Activated naive CD4-positive, alpha-beta T cell treated with anti-CD3 and anti-CD28 coated beads, Interleukin-2, amount 50 U/mL, for 72 hours (primary cell): ENCODE results near the gene DENND1C. TPM values are rescaled to one million over a fixed set of nuclear protein-coding genes. Genes with fewer than 3 reads are reported as not detected.

Experiments used
- ATAC-seq, 2 donors: fragments of 150-1000 bp; cut with Tn5 transposase; 2 replicates each; pipeline ENCODE4 v1.10.0; 2021; ENCODE audit warnings: mild to moderate bottlenecking in 2 of 2, moderate library complexity in 2 of 2
- DNase-seq, 2 donors: peaks; one replicate each; pipeline ENCODE4 v3.0.0; 2021 to 2022; ENCODE audit warnings: low spot score in 2 of 2
- H3K27ac Mint-ChIP-seq, 2 donors: one replicate each; pipeline ENCODE4 v1.8.0; 2022; ENCODE audit warnings: mild to moderate bottlenecking in 2 of 2, mixed read lengths in 2 of 2
- H3K36me3 Mint-ChIP-seq, 2 donors: one replicate each; pipeline ENCODE4 v1.8.0; 2022; ENCODE audit warnings: mixed read lengths in 2 of 2
- H3K9me3 Mint-ChIP-seq, 2 donors: one replicate each; pipeline ENCODE4 v1.8.0; 2022; ENCODE audit warnings: mixed read lengths in 2 of 2
- total RNA-seq, 2 donors: library from RNA; stranded (reverse); gene quantifications; one replicate each; pipeline ENCODE4 v1.2.3, GENCODE V29; 2022

Gene DENND1C
- total RNA-seq, 2 donors from 2014 or later: 70.8 to 84.4 TPM

DNA sequence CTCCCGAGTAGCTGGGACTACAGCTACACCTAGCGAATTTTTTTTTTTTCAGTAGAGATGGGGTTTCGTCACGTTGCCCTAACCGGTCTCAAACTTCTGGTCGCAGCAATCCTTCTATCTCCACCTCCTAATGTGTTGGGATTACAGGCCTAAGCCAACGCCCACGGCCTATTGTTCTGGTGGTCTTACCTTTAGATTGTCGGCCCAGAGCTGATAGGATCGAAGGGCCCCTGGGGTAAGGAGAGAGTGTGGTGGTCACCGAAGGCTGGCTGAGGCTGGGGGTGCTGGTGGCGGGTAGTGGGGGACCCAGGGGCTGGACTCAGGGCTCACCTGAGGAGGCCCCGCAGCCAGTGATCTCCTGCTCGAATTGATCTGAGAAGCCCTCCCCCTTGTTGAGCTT, 10.5 kb downstream of the DENND1C start:
- DNase-seq (no peak), ATAC-seq (no peak)
- peaks cover 0 to 8% of the 10 kb centered on the region in 2 donors for H3K36me3 Mint-ChIP-seq
- H3K9me3 Mint-ChIP-seq: no peaks in the 10 kb centered on the region
- H3K27ac Mint-ChIP-seq: no peak overlapping the region

DNA sequence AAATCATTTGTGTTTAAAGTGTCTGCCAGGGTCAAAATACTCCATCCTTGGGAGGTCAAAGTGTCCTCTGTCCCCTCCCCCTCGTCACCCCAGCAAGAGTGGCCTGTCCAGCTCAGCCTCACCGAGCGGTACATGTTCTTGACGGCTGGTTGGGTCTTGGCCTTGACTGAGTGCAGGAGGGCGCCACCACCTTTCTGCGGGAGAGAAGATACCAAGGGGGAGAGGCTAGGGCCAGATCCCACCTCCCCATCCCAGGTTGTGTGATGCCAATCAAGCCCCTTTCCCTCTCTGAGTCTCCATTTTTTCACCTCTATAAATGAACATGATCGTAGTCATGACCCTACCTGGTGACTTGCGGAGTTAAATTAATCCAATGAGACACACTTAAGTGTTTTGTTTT, 11.4 kb downstream of the DENND1C start:
- no peak for DNase-seq
- H3K36me3 Mint-ChIP-seq: peaks cover 0 to 6% of the 10 kb centered on the region in 2 donors
- peak overlapping the region in 1 of 2 donors; percentile 14 for H3K27ac Mint-ChIP-seq
- ATAC-seq: no peak
- H3K9me3 Mint-ChIP-seq: no peaks in the 10 kb centered on the region

GRCh38 chr19:6467384-6467783, 14.2 kb downstream of the DENND1C start:
- peak overlapping the region in 1 of 2 donors; percentile 55 for H3K27ac Mint-ChIP-seq
- no peaks in the 10 kb centered on the region for H3K9me3 Mint-ChIP-seq
- no peak for DNase-seq
- ATAC-seq: no peak
- H3K36me3 Mint-ChIP-seq: peaks cover 0 to 6% of the 10 kb centered on the region in 2 donors

- Mint-ChIP-seq H3K36me3 (peaks cover 0 to 6% of the 10 kb centered on the region in 2 donors), H3K27ac (peak overlapping the region in 1 of 2 donors; percentile 55), H3K9me3 (no peaks in the 10 kb centered on the region)
- DNase-seq (no peak), ATAC-seq (no peak)
Measured at GRCh38 chr19:6466526-6467248, 14.9 kb downstream of the DENND1C start.

DNA sequence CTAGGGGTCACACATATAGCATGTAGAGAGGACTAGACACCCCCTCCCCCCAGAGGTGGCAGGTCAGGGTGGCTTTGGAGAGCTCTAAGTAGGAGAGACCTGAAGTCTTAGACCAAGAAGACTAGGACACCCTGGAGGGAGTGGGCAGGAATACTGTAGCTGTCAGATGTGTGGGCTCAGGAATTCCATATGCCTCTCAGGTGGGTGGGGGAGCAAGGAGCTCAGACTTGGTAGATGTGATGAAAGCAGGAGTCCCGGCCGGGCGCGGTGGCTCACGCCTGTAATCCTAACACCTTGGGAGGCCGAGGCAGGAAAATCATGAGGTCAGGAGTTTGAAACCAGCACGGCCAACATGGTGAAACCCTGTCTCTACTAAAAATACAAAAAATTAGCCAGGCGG, 15.9 kb downstream of the DENND1C start:
- no peaks in the 10 kb centered on the region for H3K9me3 Mint-ChIP-seq
- no peak for ATAC-seq

GRCh38 chr19:6465006-6465405, 16.6 kb downstream of the DENND1C start:
- H3K36me3 Mint-ChIP-seq: peaks cover 0 to 10% of the 10 kb centered on the region in 2 donors
- peak overlapping the region in 1 of 2 donors; percentile 85 for H3K27ac Mint-ChIP-seq
- DNase-seq: no peak
- ATAC-seq: no peak
- no peaks in the 10 kb centered on the region for H3K9me3 Mint-ChIP-seq

More for the DNA sequence above, 15.9 kb downstream of the DENND1C start:
- no peak for DNase-seq
- Mint-ChIP-seq H3K27ac (no peak overlapping the region), H3K36me3 (peaks cover 0 to 6% of the 10 kb centered on the region in 2 donors)

DNA sequence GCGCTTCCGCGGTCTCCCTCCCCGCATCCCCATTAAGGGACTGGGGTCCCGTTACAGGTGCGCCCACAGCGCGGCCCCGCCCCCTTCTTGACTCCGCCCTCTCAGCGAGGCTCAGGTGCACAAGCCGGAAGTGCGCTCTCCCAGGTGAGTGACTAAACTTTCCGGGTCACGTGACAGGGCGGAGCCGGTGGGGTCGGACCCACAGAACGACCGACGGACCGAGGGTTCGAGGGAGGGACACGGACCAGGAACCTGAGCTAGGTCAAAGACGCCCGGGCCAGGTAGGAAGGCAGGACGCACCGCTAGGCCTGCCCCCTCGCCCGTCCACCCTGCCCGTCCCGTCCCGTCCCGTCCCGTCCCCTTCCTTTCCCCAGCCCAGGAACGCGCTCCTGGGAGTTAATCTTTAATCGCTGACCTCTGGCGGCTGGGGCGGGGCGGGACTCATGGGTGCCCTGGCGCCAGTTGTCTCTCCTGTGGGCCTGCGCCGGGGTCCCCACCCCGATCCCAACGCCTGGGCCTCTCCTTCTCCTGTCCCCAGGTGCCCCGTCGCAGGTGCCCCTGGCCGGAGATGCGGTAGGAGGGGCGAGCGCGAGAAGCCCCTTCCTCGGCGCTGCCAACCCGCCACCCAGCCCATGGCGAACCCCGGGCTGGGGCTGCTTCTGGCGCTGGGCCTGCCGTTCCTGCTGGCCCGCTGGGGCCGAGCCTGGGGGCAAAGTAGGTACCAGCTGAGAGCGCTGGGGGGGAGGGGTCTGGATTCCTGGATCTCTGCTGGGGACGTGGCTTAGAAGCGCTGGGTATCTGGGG, 17.3 kb downstream of the DENND1C start, which contains the start of gene CRB3:
Gene CRB3, plus strand, starts transcription at position 202 of the 804 bp plus-strand sequence. Its CDS starts 431 bp downstream, at position 633.
- Mint-ChIP-seq H3K36me3 (peaks cover 0 to 12% of the 10 kb centered on the region in 2 donors), H3K27ac (peak within 1 kb of the TSS in 1 of 2 donors; percentile 85), H3K9me3 (no peaks in the 10 kb centered on the region)
- ATAC-seq (no peak), DNase-seq (no peak)

GRCh38 chr19:6460099-6460884, 21.3 kb downstream of the DENND1C start:
- peak overlapping the region; percentile 47 to 96 for H3K27ac Mint-ChIP-seq
- H3K36me3 Mint-ChIP-seq: peaks cover 9 to 18% of the 10 kb centered on the region in 2 donors

GRCh38 chr19:6459262-6460098, 22.1 kb downstream of the DENND1C start, which contains the start of gene SLC25A23:
SLC25A23 (minus strand) TSS chr19:6459792; CDS start chr19:6459628, 164 bp downstream.
- peak in 1 of 2 donors; percentile 36 for ATAC-seq
- peak within 1 kb of the TSS; percentile 47 to 96 for H3K27ac Mint-ChIP-seq

More at GRCh38 chr19:6460099-6460884, 21.3 kb downstream of the DENND1C start:
- ATAC-seq: peak; percentile 83 to 90
- DNase-seq: peak; percentile 93 to 97
- peaks cover 2% of the 10 kb centered on the region in 2 donors for H3K9me3 Mint-ChIP-seq

DNA sequence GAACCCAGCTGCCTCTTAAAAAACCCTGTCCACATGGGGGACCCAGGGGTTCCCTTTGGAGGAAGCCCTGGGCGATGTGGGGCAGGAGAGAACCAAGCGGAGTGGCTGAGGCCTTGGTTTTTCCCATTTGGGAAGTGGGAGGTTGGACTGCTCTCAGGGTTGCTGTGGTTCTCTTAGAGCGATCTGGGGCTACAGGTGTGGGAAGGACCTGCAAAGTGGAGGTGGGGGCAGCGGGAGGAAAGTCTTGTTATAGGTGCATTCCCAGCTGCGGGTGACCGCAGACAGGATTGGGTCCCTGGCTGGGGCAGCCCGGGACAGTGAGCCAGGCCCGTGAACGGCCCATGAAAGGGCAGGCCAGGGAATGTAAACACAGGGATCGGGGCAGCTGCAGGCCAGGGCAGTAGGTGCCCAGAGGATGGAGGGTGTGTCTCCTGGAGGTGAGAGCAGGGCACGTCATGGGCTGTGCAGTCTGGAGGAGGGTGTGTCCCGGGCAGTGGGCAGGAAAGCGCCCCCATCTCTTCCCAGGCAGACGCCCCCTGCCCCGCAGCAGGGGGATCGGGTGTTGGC, 22.8 kb downstream of the DENND1C start:
- Mint-ChIP-seq H3K36me3 (peaks cover 23 to 33% of the 10 kb centered on the region in 2 donors), H3K27ac (peak overlapping the region in 1 of 2 donors; percentile 91), H3K9me3 (peaks cover 4 to 10% of the 10 kb centered on the region in 2 donors)
- no peak for ATAC-seq
- no peak for DNase-seq

More at GRCh38 chr19:6459262-6460098, 22.1 kb downstream of the DENND1C start, which contains the start of gene SLC25A23:
- peak in 1 of 2 donors; percentile 71 for DNase-seq
- H3K36me3 Mint-ChIP-seq: peaks cover 17 to 26% of the 10 kb centered on the region in 2 donors
- peaks cover 4 to 10% of the 10 kb centered on the region in 2 donors for H3K9me3 Mint-ChIP-seq

DNA sequence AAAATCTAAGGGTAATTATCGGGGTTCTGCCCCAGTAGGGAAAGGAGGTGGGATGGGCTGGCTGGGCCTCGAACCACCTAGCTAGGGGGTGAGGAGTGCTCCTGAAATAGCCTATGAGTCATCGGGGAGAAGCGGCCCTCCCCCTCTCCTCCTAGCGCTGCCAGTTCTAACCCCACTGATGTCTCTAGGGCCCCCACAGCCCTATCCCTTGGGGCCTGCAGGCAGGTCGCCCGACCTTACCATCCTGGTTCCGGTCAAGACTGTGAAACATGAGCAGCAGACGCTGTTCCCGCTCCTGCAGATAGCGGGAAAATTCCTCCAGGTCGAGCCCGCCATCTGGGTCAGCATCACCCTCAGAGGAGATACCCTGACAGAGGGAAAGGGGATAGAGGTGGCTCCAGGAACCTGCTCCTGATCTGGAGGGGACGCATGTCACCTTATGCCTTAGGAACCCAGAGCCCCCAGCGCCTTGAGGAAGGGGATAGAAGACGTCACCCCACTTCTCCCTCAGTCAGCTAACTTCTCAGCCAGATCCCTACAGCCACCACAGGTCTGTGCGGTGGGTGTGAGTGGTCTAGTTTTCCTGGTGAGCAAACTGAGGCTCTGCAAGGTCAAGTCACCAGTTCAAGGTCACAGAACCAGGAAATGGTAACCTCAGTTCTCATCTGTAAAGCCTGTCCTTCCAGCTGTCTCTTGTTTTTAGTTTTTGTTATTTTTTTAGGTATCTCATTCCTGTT, 23.5 kb downstream of the DENND1C start:
- ATAC-seq: no peak

GRCh38 chr19:6455924-6456323, 25.7 kb downstream of the DENND1C start:
- DNase-seq (no peak), ATAC-seq (no peak)
- Mint-ChIP-seq H3K27ac (no peak overlapping the region), H3K36me3 (peaks cover 23 to 45% of the 10 kb centered on the region in 2 donors), H3K9me3 (peaks cover 8 to 13% of the 10 kb centered on the region in 2 donors)

More for the DNA sequence above, 23.5 kb downstream of the DENND1C start:
- peaks cover 23 to 38% of the 10 kb centered on the region in 2 donors for H3K36me3 Mint-ChIP-seq
- no peak overlapping the region for H3K27ac Mint-ChIP-seq
- no peak for DNase-seq
- H3K9me3 Mint-ChIP-seq: peaks cover 4 to 13% of the 10 kb centered on the region in 2 donors

GRCh38 chr19:6453951-6454565, 27.5 kb downstream of the DENND1C start:
- no peak for DNase-seq
- Mint-ChIP-seq H3K9me3 (peaks cover 8 to 13% of the 10 kb centered on the region in 2 donors), H3K27ac (no peak overlapping the region), H3K36me3 (peaks cover 23 to 39% of the 10 kb centered on the region in 2 donors)
- ATAC-seq: no peak

DNA sequence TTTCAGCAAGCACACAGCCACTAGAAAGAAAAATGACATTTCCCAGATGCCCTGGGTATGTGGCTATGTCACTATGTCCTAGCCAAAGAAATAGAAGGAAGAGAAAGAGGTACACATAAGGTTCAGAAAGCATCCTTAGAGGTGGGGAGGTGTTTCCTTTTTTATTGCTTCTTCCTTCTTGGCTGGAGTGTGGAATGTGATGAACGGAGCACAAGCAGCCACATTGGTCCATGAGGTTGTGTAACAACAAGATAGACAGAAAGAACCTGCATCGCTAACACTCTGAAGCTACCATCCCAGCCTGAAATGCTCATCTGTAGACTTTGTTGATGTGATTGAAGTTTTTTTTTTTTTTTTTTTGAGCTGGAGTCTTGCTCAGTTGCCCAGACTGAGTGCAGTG, 28.7 kb downstream of the DENND1C start:
- H3K36me3 Mint-ChIP-seq: peaks cover 23 to 39% of the 10 kb centered on the region in 2 donors
- no peak for ATAC-seq

More for the DNA sequence above, 28.7 kb downstream of the DENND1C start:
- no peak for DNase-seq
- Mint-ChIP-seq H3K27ac (no peak overlapping the region), H3K9me3 (peaks cover 8 to 13% of the 10 kb centered on the region in 2 donors)
